ENCODE data around the gene PARP1. TPM values are rescaled to one million over a fixed set of nuclear protein-coding genes. Genes with fewer than 3 reads are reported as not detected.

The PARP1 gene
- total RNA-seq, 4 donors from 2014 or later = 77.4 to 147 (median 95.6) TPM

- H3K4me1 ChIP-seq = peaks cover 0 to 8% (median 0%) of the 10 kb centered on the region in 3 donors
- no peaks in the 10 kb centered on the region for H3K9me3 ChIP-seq
- no peak for ATAC-seq
- H3K27ac ChIP-seq = no peak overlapping the region
- H3K4me3 ChIP-seq = no peak overlapping the region
- 100% methylated on average over 1 of the region's 3 CpGs; no CpG with 5 or more reads in 1 of the 2 donors for WGBS, 2 donors (ENCODE audit: low coverage in 1 of 2)
- H3K36me3 ChIP-seq = peaks cover 3 to 85% of the 10 kb centered on the region in 2 donors
- H3K27me3 ChIP-seq = no peaks in the 10 kb centered on the region
- no peak for TF ChIP-seq EP300 (IDR thresholded peaks at IDR 0.05)
- no peak for TF ChIP-seq POLR2A (IDR thresholded peaks at IDR 0.05)
- TF ChIP-seq POLR2AphosphoS5 (IDR thresholded peaks at IDR 0.05) = no peak
These were observed 17.2 kb downstream of the PARP1 start for GRCh38 chr1:226390681-226391080.

DNA sequence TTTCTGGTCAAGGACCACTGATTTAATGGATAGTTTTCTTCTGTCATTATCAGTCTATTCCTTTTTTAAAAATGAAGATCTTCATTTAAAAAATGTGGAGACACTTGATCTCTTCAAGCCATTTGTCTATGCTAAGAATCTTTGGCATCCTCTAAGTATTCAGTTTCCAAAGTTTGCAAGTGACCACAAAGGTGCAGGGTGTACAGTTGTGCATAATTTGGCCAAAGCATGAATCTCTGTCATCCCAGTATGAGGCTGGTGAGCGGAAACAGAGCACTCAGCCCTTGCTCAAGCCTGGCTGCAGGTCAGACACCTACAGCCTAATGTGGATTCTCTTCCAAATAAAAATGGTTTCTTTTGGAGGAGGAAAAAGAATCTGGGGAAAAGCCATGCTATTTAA is 19.8 kb downstream of the PARP1 start:
- no peak for ATAC-seq
- H3K4me3 ChIP-seq = no peak overlapping the region
- H3K27ac ChIP-seq = no peak overlapping the region
- no peaks in the 10 kb centered on the region for H3K4me1 ChIP-seq
- peaks cover 3 to 96% of the 10 kb centered on the region in 2 donors for H3K36me3 ChIP-seq
- TF ChIP-seq EP300 (IDR thresholded peaks at IDR 0.05) (no peak), CTCF (IDR thresholded peaks at IDR 0.05) (no peak), POLR2A (IDR thresholded peaks at IDR 0.05) (no peak), POLR2AphosphoS5 (IDR thresholded peaks at IDR 0.05) (no peak)
- 85 to 100% methylated on average over 1 of the region's 1 CpG for WGBS, 2 donors (ENCODE audit: low coverage in 1 of 2)
- H3K27me3 ChIP-seq = no peaks in the 10 kb centered on the region
- no peaks in the 10 kb centered on the region for H3K9me3 ChIP-seq

GRCh38 chr1:226384717-226385116 is 23.2 kb downstream of the PARP1 start:
- Histone ChIP-seq H3K9me3 (no peaks in the 10 kb centered on the region), H3K36me3 (peaks cover 5 to 100% of the 10 kb centered on the region in 2 donors), H3K27me3 (no peaks in the 10 kb centered on the region), H3K4me3 (no peak overlapping the region), H3K27ac (no peak overlapping the region), H3K4me1 (no peaks in the 10 kb centered on the region)
- ATAC-seq = no peak
- WGBS, 2 donors (ENCODE audit: low coverage in 1 of 2) = 93 to 94% methylated on average over 8 to 9 of the region's 11 CpGs
- TF ChIP-seq CTCF (IDR thresholded peaks at IDR 0.05) (no peak), POLR2A (IDR thresholded peaks at IDR 0.05) (no peak), POLR2AphosphoS5 (IDR thresholded peaks at IDR 0.05) (no peak), EP300 (IDR thresholded peaks at IDR 0.05) (no peak)

DNA sequence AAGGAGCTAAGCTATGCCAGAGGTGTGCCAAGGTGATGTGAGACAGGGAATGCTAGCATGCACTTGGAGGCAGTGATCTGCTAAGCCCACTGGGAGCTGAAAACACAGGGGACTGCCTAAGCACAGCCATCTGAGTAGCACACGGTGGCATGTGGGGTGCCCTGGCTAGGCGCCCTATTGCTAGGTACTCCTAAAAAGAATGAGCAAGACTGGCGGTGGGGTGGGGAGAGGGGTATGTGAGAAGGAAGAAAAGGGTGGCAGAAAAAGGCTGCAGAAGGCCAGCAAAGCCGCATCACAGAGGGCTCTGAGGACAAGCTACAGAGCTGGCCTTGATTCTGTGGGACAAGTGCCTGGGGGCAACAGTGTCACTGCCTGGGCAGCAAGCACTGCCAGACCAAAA is 23.9 kb downstream of the PARP1 start:
- H3K27me3 ChIP-seq = no peaks in the 10 kb centered on the region
- ATAC-seq = no peak
- TF ChIP-seq EP300 (IDR thresholded peaks at IDR 0.05) (no peak), POLR2AphosphoS5 (IDR thresholded peaks at IDR 0.05) (no peak), POLR2A (IDR thresholded peaks at IDR 0.05) (no peak)
- H3K4me3 ChIP-seq = no peak overlapping the region
- no peak overlapping the region for H3K27ac ChIP-seq
- no peaks in the 10 kb centered on the region for H3K4me1 ChIP-seq
- peaks cover 7 to 100% of the 10 kb centered on the region in 2 donors for H3K36me3 ChIP-seq
- H3K9me3 ChIP-seq = no peaks in the 10 kb centered on the region
- WGBS, 2 donors (ENCODE audit: low coverage in 1 of 2) = 86 to 90% methylated on average over 4 of the region's 4 CpGs

DNA sequence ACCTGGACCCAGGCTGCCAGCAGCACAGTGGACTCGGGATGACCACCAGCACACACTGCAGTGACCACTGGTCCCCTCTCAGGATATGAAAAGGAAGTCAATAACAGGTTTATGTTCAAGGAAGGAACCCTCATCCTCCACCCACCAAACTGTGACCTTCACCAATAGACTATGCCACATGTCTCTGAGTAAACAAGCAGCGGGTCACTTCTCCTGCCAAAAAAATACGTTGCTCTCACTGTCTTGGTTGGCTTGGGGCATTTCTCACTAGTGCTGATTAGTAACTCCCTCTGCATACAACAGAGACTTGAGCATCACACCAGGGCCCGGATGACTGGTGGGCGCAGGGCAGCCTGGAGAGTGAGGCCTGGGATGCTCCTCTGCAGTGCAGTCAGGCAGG is 25.9 kb downstream of the PARP1 start:
- WGBS, 2 donors (ENCODE audit: low coverage in 1 of 2) = 87% methylated on average over 3 of the region's 5 CpGs; no CpG with 5 or more reads in 1 of the 2 donors
- Histone ChIP-seq H3K27me3 (no peaks in the 10 kb centered on the region), H3K4me1 (no peaks in the 10 kb centered on the region), H3K27ac (no peak overlapping the region), H3K9me3 (no peaks in the 10 kb centered on the region), H3K4me3 (no peak overlapping the region), H3K36me3 (peaks cover 4 to 100% of the 10 kb centered on the region in 2 donors)
- no peak for ATAC-seq
- TF ChIP-seq POLR2A (IDR thresholded peaks at IDR 0.05) = no peak
- no peak for TF ChIP-seq EP300 (IDR thresholded peaks at IDR 0.05)
- no peak for TF ChIP-seq CTCF (IDR thresholded peaks at IDR 0.05)
- TF ChIP-seq POLR2AphosphoS5 (IDR thresholded peaks at IDR 0.05) = no peak

- Histone ChIP-seq H3K9me3 (no peaks in the 10 kb centered on the region), H3K4me1 (no peaks in the 10 kb centered on the region), H3K36me3 (peaks cover 4 to 100% of the 10 kb centered on the region in 2 donors), H3K4me3 (no peak overlapping the region), H3K27ac (no peak overlapping the region), H3K27me3 (no peaks in the 10 kb centered on the region)
- no peak for ATAC-seq
- WGBS, 2 donors (ENCODE audit: low coverage in 1 of 2) = 83 to 100% methylated on average over 1 to 8 of the region's 15 CpGs
- no peak for TF ChIP-seq CTCF (IDR thresholded peaks at IDR 0.05)
- TF ChIP-seq EP300 (IDR thresholded peaks at IDR 0.05) = no peak
- TF ChIP-seq POLR2A (IDR thresholded peaks at IDR 0.05) = no peak
- no peak for TF ChIP-seq POLR2AphosphoS5 (IDR thresholded peaks at IDR 0.05)
These were observed 26.5 kb downstream of the PARP1 start for GRCh38 chr1:226381226-226381998.
